ENCODE data around the gene SYNE1. TPM values are rescaled to one million over a fixed set of nuclear protein-coding genes. Genes with fewer than 3 reads are reported as not detected.

The SYNE1 gene
- total and polyA plus RNA-seq, 2 of the 8 experiments (the other 6 are each of a cell fraction or from before 2014, with no cell fraction given) = 2.8 to 5.5 TPM

DNA sequence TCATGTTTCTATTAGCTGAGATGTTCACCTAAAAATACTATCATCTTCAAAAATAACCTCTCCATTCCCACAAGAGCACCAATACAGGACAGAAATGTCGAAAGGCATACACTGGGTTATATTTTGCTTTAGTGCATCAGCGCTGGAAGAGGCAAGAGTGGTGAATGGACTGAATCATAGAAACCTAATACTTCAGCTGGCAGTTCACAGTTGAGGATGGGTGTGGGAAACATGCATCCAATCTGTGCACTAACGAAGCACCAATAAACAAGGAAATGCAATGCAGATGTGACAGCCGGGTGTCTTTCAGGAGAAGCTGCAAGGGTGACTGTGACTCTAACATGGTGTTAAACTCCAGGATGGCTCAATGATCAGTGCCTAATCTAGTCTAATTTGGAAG is 463.8 kb downstream of the SYNE1 start (continued):
- TF ChIP-seq, protein P1, sequence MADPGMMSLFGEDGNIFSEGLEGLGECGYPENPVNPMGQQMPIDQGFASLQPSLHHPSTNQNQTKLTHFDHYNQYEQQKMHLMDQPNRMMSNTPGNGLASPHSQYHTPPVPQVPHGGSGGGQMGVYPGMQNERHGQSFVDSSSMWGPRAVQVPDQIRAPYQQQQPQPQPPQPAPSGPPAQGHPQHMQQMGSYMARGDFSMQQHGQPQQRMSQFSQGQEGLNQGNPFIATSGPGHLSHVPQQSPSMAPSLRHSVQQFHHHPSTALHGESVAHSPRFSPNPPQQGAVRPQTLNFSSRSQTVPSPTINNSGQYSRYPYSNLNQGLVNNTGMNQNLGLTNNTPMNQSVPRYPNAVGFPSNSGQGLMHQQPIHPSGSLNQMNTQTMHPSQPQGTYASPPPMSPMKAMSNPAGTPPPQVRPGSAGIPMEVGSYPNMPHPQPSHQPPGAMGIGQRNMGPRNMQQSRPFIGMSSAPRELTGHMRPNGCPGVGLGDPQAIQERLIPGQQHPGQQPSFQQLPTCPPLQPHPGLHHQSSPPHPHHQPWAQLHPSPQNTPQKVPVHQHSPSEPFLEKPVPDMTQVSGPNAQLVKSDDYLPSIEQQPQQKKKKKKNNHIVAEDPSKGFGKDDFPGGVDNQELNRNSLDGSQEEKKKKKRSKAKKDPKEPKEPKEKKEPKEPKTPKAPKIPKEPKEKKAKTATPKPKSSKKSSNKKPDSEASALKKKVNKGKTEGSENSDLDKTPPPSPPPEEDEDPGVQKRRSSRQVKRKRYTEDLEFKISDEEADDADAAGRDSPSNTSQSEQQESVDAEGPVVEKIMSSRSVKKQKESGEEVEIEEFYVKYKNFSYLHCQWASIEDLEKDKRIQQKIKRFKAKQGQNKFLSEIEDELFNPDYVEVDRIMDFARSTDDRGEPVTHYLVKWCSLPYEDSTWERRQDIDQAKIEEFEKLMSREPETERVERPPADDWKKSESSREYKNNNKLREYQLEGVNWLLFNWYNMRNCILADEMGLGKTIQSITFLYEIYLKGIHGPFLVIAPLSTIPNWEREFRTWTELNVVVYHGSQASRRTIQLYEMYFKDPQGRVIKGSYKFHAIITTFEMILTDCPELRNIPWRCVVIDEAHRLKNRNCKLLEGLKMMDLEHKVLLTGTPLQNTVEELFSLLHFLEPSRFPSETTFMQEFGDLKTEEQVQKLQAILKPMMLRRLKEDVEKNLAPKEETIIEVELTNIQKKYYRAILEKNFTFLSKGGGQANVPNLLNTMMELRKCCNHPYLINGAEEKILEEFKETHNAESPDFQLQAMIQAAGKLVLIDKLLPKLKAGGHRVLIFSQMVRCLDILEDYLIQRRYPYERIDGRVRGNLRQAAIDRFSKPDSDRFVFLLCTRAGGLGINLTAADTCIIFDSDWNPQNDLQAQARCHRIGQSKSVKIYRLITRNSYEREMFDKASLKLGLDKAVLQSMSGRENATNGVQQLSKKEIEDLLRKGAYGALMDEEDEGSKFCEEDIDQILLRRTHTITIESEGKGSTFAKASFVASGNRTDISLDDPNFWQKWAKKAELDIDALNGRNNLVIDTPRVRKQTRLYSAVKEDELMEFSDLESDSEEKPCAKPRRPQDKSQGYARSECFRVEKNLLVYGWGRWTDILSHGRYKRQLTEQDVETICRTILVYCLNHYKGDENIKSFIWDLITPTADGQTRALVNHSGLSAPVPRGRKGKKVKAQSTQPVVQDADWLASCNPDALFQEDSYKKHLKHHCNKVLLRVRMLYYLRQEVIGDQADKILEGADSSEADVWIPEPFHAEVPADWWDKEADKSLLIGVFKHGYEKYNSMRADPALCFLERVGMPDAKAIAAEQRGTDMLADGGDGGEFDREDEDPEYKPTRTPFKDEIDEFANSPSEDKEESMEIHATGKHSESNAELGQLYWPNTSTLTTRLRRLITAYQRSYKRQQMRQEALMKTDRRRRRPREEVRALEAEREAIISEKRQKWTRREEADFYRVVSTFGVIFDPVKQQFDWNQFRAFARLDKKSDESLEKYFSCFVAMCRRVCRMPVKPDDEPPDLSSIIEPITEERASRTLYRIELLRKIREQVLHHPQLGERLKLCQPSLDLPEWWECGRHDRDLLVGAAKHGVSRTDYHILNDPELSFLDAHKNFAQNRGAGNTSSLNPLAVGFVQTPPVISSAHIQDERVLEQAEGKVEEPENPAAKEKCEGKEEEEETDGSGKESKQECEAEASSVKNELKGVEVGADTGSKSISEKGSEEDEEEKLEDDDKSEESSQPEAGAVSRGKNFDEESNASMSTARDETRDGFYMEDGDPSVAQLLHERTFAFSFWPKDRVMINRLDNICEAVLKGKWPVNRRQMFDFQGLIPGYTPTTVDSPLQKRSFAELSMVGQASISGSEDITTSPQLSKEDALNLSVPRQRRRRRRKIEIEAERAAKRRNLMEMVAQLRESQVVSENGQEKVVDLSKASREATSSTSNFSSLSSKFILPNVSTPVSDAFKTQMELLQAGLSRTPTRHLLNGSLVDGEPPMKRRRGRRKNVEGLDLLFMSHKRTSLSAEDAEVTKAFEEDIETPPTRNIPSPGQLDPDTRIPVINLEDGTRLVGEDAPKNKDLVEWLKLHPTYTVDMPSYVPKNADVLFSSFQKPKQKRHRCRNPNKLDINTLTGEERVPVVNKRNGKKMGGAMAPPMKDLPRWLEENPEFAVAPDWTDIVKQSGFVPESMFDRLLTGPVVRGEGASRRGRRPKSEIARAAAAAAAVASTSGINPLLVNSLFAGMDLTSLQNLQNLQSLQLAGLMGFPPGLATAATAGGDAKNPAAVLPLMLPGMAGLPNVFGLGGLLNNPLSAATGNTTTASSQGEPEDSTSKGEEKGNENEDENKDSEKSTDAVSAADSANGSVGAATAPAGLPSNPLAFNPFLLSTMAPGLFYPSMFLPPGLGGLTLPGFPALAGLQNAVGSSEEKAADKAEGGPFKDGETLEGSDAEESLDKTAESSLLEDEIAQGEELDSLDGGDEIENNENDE (IDR thresholded peaks at IDR 0.05; ENCODE audit: insufficient replicate concordance, low read length) = no peak
- TF ChIP-seq KDM4A (IDR thresholded peaks at IDR 0.05; ENCODE audit: low read depth, low read length, severe bottlenecking) = no peak
- no peak for TF ChIP-seq RFX5 (IDR thresholded peaks at IDR 0.05; ENCODE audit: borderline replicate concordance, low read depth, low read length)
- no peak for TF ChIP-seq BACH1 (IDR thresholded peaks at IDR 0.05; ENCODE audit: low read length)

Measured in H1 (cell line).